ENCODE measurements around the gene OR2B6. TPM values are rescaled to one million over a fixed set of nuclear protein-coding genes. Genes with fewer than 3 reads are reported as not detected.
"Not testable (repeated sequence)": the region's sequence is repeated elsewhere in the genome, so short reads cannot be mapped to it uniquely, and the experiment has no call there.

OR2B6 gene
- total RNA-seq, 1 donor from 2014 or later, result not detected

GRCh38 chr6:27931209-27931608, 25.8 kb upstream of the OR2B6 start:
- DNase-seq (ENCODE audit: low spot score in 2 of 2, unreplicated experiment in 2 of 2), result no peak
- no peak for TF ChIP-seq CTCF (IDR thresholded peaks at IDR 0.05; ENCODE audit: unreplicated experiment)
- Mint-ChIP-seq H3K4me3 (no peak overlapping the region), H3K9me3 (peaks cover 16% of the 10 kb centered on the region), H3K27ac (no peak overlapping the region), H3K4me1 (no peaks in the 10 kb centered on the region), H3K27me3 (ENCODE audit: low read depth) (peaks cover 16% of the 10 kb centered on the region), H3K36me3 (no peaks in the 10 kb centered on the region)

GRCh38 chr6:27940766-27941165, 16.3 kb upstream of the OR2B6 start:
- Mint-ChIP-seq H3K36me3 (no peaks in the 10 kb centered on the region), H3K27me3 (ENCODE audit: low read depth) (peaks cover 56% of the 10 kb centered on the region), H3K27ac (no peak overlapping the region), H3K4me3 (no peak overlapping the region), H3K4me1 (no peaks in the 10 kb centered on the region), H3K9me3 (peaks cover 3% of the 10 kb centered on the region)
- no peak for DNase-seq (ENCODE audit: low spot score in 2 of 2, unreplicated experiment in 2 of 2)
- TF ChIP-seq CTCF (IDR thresholded peaks at IDR 0.05; ENCODE audit: unreplicated experiment), result no peak

GRCh38 chr6:27943072-27943471, 14.0 kb upstream of the OR2B6 start:
- not testable (repeated sequence) for DNase-seq (ENCODE audit: low spot score in 2 of 2, unreplicated experiment in 2 of 2); H3K36me3 Mint-ChIP-seq; H3K4me1 Mint-ChIP-seq; H3K9me3 Mint-ChIP-seq; H3K4me3 Mint-ChIP-seq; H3K27ac Mint-ChIP-seq
- peaks cover 46% of the 10 kb centered on the region for H3K27me3 Mint-ChIP-seq (ENCODE audit: low read depth)

GRCh38 chr6:27948237-27948636, 8.8 kb upstream of the OR2B6 start:
- Mint-ChIP-seq H3K27ac (no peak overlapping the region), H3K27me3 (ENCODE audit: low read depth) (peaks cover 37% of the 10 kb centered on the region), H3K36me3 (no peaks in the 10 kb centered on the region), H3K4me3 (no peak overlapping the region), H3K4me1 (no peaks in the 10 kb centered on the region), H3K9me3 (peaks cover 20% of the 10 kb centered on the region)
- TF ChIP-seq CTCF (IDR thresholded peaks at IDR 0.05; ENCODE audit: unreplicated experiment), result no peak
- DNase-seq (ENCODE audit: low spot score in 2 of 2, unreplicated experiment in 2 of 2), result no peak

- peaks cover 50% of the 10 kb centered on the region for H3K27me3 Mint-ChIP-seq (ENCODE audit: low read depth)
- peaks cover 14% of the 10 kb centered on the region for H3K9me3 Mint-ChIP-seq
- no peak overlapping the region for H3K4me3 Mint-ChIP-seq
- no peak for TF ChIP-seq CTCF (IDR thresholded peaks at IDR 0.05; ENCODE audit: unreplicated experiment)
- H3K36me3 Mint-ChIP-seq, result no peaks in the 10 kb centered on the region
- H3K27ac Mint-ChIP-seq, result no peak overlapping the region
- H3K4me1 Mint-ChIP-seq, result no peaks in the 10 kb centered on the region
- no peak for DNase-seq (ENCODE audit: low spot score in 2 of 2, unreplicated experiment in 2 of 2)
Measured at GRCh38 chr6:27951040-27951439, 6.0 kb upstream of the OR2B6 start.

- TF ChIP-seq CTCF (IDR thresholded peaks at IDR 0.05; ENCODE audit: unreplicated experiment), result no peak
- no peak overlapping the region for H3K27ac Mint-ChIP-seq
- no peaks in the 10 kb centered on the region for H3K4me1 Mint-ChIP-seq
- H3K27me3 Mint-ChIP-seq (ENCODE audit: low read depth), result peaks cover 54% of the 10 kb centered on the region
- no peaks in the 10 kb centered on the region for H3K9me3 Mint-ChIP-seq
- H3K36me3 Mint-ChIP-seq, result no peaks in the 10 kb centered on the region
- no peak for DNase-seq (ENCODE audit: low spot score in 2 of 2, unreplicated experiment in 2 of 2)
- no peak overlapping the region for H3K4me3 Mint-ChIP-seq
Measured at GRCh38 chr6:27957516-27957915, 475 bp downstream of the OR2B6 start.
